HEK293 (cell line): ENCODE measurements around the gene KIZ.

ENCODE experiments used
- CTCF ChIA-PET: fragments of 350-600 bp; formaldehyde crosslinking; extraction: SDS; loops from one replicate; lab custom pipeline; 2021; ENCODE audit warnings: antibody characterized with exemption; lab: Yijun Ruan, JAX
- POLR2A ChIA-PET: fragments of 300-600 bp; formaldehyde crosslinking; extraction: SDS; loops from one replicate; lab custom pipeline; 2020; ENCODE audit warnings: antibody characterized with exemption, inconsistent platforms; lab: Yijun Ruan, JAX
- H3K27ac ChIP-seq: fragments of 200-500 bp; sonication (Bioruptor generic); 2 replicates; pipeline ENCODE4 v1.5.1; 2014; ENCODE audit warnings: low read depth, low read length, control low read depth, inconsistent platforms; ENCODE audit errors: extremely low read depth
- H3K36me3 ChIP-seq, 2 experiments: fragments of 200-500 bp in 1 of 2; sonication (Bioruptor generic) in 1 of 2; 1 replicate in 1 of 2; 2 replicates in 1 of 2; pipeline ENCODE4 v1.5.1; 2014 to 2017; ENCODE audit warnings: inconsistent platforms in 2 of 2, low read length in 2 of 2; ENCODE audit not compliant: control insufficient read depth in 2 of 2, insufficient read depth in 1 of 2
- H3K4me1 ChIP-seq: fragments of 200-500 bp; sonication (Bioruptor generic); 2 replicates; pipeline ENCODE4 v1.5.1; 2014; ENCODE audit warnings: mild to moderate bottlenecking, low read length, inconsistent platforms; ENCODE audit not compliant: control insufficient read depth, insufficient read depth
- H3K4me3 ChIP-seq: 2 replicates; pipeline ENCODE4 v1.5.1; 2011; ENCODE audit warnings: low read depth, mild to moderate bottlenecking, control low read depth, low read length, moderate library complexity
- H3K9me3 ChIP-seq: fragments of 200-500 bp; sonication (Bioruptor generic); 2 replicates; pipeline ENCODE4 v1.5.1; 2014; ENCODE audit warnings: low read depth, low read length, inconsistent platforms; ENCODE audit not compliant: control insufficient read depth, insufficient read depth
- GLIS1 ChIP-seq: fragments of 450-650 bp; formaldehyde crosslinking; IDR thresholded peaks from 2 replicates; pipeline ENCODE4 v1.5.1; 2016; ENCODE audit warnings: missing biosample characterization, missing genetic modification characterization
- IKZF3 ChIP-seq: fragments of 450-650 bp; IDR thresholded peaks from 2 replicates; pipeline ENCODE4 v1.5.0; 2018; ENCODE audit warnings: missing biosample characterization, mild to moderate bottlenecking, missing genetic modification characterization, moderate library complexity
- KLF16 ChIP-seq: fragments of 450-650 bp; formaldehyde crosslinking; IDR thresholded peaks from 2 replicates; pipeline ENCODE4 v1.5.1; 2017; ENCODE audit warnings: missing biosample characterization, missing genetic modification characterization
- PATZ1 ChIP-seq: fragments of 450-650 bp; formaldehyde crosslinking; IDR thresholded peaks from 2 replicates; pipeline ENCODE4 v1.5.1; 2016; ENCODE audit warnings: missing biosample characterization, missing genetic modification characterization
- PRDM6 ChIP-seq: fragments of 450-650 bp; formaldehyde crosslinking; IDR thresholded peaks from 2 replicates; pipeline ENCODE4 v1.5.1; 2017; ENCODE audit warnings: missing biosample characterization, missing genetic modification characterization
- SETDB1 ChIP-seq: IDR thresholded peaks from one replicate; pipeline ENCODE4 v1.6.1; 2017; ENCODE audit warnings: mild to moderate bottlenecking, low read length, moderate library complexity, mixed read lengths; ENCODE audit not compliant: insufficient read length
- SP7 ChIP-seq: fragments of 450-650 bp; formaldehyde crosslinking; IDR thresholded peaks from 2 replicates; pipeline ENCODE4 v1.5.1; 2016; ENCODE audit warnings: missing biosample characterization, missing genetic modification characterization
- YY2 ChIP-seq: fragments of 450-650 bp; formaldehyde crosslinking; IDR thresholded peaks from 2 replicates; pipeline ENCODE4 v1.5.1; 2016; ENCODE audit warnings: missing biosample characterization, missing genetic modification characterization
- ZBTB20 ChIP-seq: fragments of 450-650 bp; formaldehyde crosslinking; IDR thresholded peaks from 2 replicates; pipeline ENCODE4 v1.5.1; 2016; ENCODE audit warnings: missing biosample characterization, missing genetic modification characterization
- ZFP3 ChIP-seq: fragments of 450-650 bp; formaldehyde crosslinking; IDR thresholded peaks from 2 replicates; pipeline ENCODE4 v1.5.1; 2016; ENCODE audit warnings: low read depth, missing biosample characterization, missing genetic modification characterization
- ZNF140 ChIP-seq: fragments of 450-650 bp; formaldehyde crosslinking; IDR thresholded peaks from 2 replicates; pipeline ENCODE4 v1.5.1; 2016; ENCODE audit warnings: missing biosample characterization, missing genetic modification characterization
- ZNF211 ChIP-seq: fragments of 450-650 bp; formaldehyde crosslinking; IDR thresholded peaks from 2 replicates; pipeline ENCODE4 v1.5.1; 2016; ENCODE audit warnings: low read depth, missing biosample characterization, missing genetic modification characterization
- ZNF223 ChIP-seq: fragments of 450-650 bp; formaldehyde crosslinking; IDR thresholded peaks from 2 replicates; pipeline ENCODE4 v1.5.1; 2016; ENCODE audit warnings: missing biosample characterization, missing genetic modification characterization
- ZNF24 ChIP-seq: fragments of 450-650 bp; formaldehyde crosslinking; IDR thresholded peaks from 2 replicates; pipeline ENCODE4 v1.5.1; 2016; ENCODE audit warnings: missing biosample characterization, missing genetic modification characterization
- ZNF366 ChIP-seq: fragments of 450-650 bp; formaldehyde crosslinking; conservative IDR thresholded peaks from 2 replicates; pipeline ENCODE4 v1.5.1; 2016; ENCODE audit warnings: missing biosample characterization, missing genetic modification characterization
- ZNF501 ChIP-seq: fragments of 450-650 bp; formaldehyde crosslinking; IDR thresholded peaks from 2 replicates; pipeline ENCODE4 v1.5.1; 2016; ENCODE audit warnings: missing biosample characterization, missing genetic modification characterization
- ZNF510 ChIP-seq: fragments of 450-650 bp; formaldehyde crosslinking; IDR thresholded peaks from 2 replicates; pipeline ENCODE4 v1.5.1; 2018; ENCODE audit warnings: mild to moderate bottlenecking, missing genetic modification characterization, missing biosample characterization; ENCODE audit not compliant: insufficient replicate concordance
- ZNF560 ChIP-seq: fragments of 450-650 bp; formaldehyde crosslinking; IDR thresholded peaks from 2 replicates; pipeline ENCODE4 v1.5.1; 2017; ENCODE audit warnings: missing biosample characterization, missing genetic modification characterization, borderline replicate concordance
- ZNF561 ChIP-seq: fragments of 450-650 bp; IDR thresholded peaks from 2 replicates; pipeline ENCODE4 v1.5.1; 2018; ENCODE audit warnings: missing biosample characterization, missing genetic modification characterization, borderline replicate concordance
- ZNF571 ChIP-seq: fragments of 450-650 bp; formaldehyde crosslinking; IDR thresholded peaks from 2 replicates; pipeline ENCODE4 v1.5.0; 2017; ENCODE audit warnings: missing biosample characterization, missing genetic modification characterization
- ZNF621 ChIP-seq: fragments of 450-650 bp; formaldehyde crosslinking; IDR thresholded peaks from 2 replicates; pipeline ENCODE4 v1.5.1; 2017; ENCODE audit warnings: missing biosample characterization, missing genetic modification characterization
- ZNF701 ChIP-seq: fragments of 450-650 bp; formaldehyde crosslinking; IDR thresholded peaks from 2 replicates; pipeline ENCODE4 v1.5.1; 2016; ENCODE audit warnings: missing biosample characterization, missing genetic modification characterization
- ZNF776 ChIP-seq: fragments of 450-650 bp; formaldehyde crosslinking; IDR thresholded peaks from 2 replicates; pipeline ENCODE4 v1.5.0; 2017; ENCODE audit warnings: missing biosample characterization, missing genetic modification characterization, borderline replicate concordance

KIZ gene

GRCh38 chr20:21278829-21279228, 152.9 kb downstream of the KIZ start:
- POLR2A ChIA-PET, result no interaction called here
- CTCF ChIA-PET, result interaction anchor here (0.7 kb wide), 1 partner anchor 21 kb away, joined by 4 read pairs; no protein-coding TSS in a partner anchor

GRCh38 chr20:21279706-21280521, 154.0 kb downstream of the KIZ start:
- H3K9me3 ChIP-seq, result no peaks in the 10 kb centered on the region
- no peak for TF ChIP-seq ZNF140 (tag by site-specific recombination)
- no peak for TF ChIP-seq GLIS1
- TF ChIP-seq ZNF560, result no peak
- TF ChIP-seq ZNF701, result no peak
- no peak for TF ChIP-seq PRDM6 (tag by site-specific recombination)
- no peak for TF ChIP-seq ZNF366 (tag by site-specific recombination)
- no peak for TF ChIP-seq ZNF571
- TF ChIP-seq ZNF223, result no peak
- TF ChIP-seq SETDB1, result no peak
- no peak for TF ChIP-seq YY2 (tag by site-specific recombination)
- no peak for TF ChIP-seq ZNF510 (tag by site-specific recombination)
- TF ChIP-seq ZNF24 (tag by site-specific recombination), result no peak
- TF ChIP-seq PATZ1 (tag by site-specific recombination), result no peak
- TF ChIP-seq ZNF211 (tag by site-specific recombination), result no peak
- TF ChIP-seq ZNF776 (tag by site-specific recombination), result no peak
- TF ChIP-seq, all 188 proteins: peak for 0
- Histone ChIP-seq H3K27ac (no peak overlapping the region), H3K4me1 (no peaks in the 10 kb centered on the region), H3K36me3 (no peaks in the 10 kb centered on the region), H3K4me3 (no peak overlapping the region)
- ChIA-PET CTCF (interaction anchor here (0.6 kb wide), 1 partner anchor 166 kb away, joined by 3 read pairs; no protein-coding TSS in a partner anchor), POLR2A (no interaction called here)

More at GRCh38 chr20:21278829-21279228, 152.9 kb downstream of the KIZ start:
- Histone ChIP-seq H3K9me3 (no peaks in the 10 kb centered on the region), H3K4me1 (no peaks in the 10 kb centered on the region), H3K36me3 (no peaks in the 10 kb centered on the region), H3K27ac (no peak overlapping the region), H3K4me3 (no peak overlapping the region)
- no peak for TF ChIP-seq ZBTB20 (tag by site-specific recombination)
- no peak for TF ChIP-seq ZNF223
- TF ChIP-seq IKZF3 (tag by site-specific recombination), result no peak
- TF ChIP-seq SP7 (tag by site-specific recombination), result no peak
- TF ChIP-seq ZNF621 (tag by site-specific recombination), result no peak
- TF ChIP-seq ZNF561 (tag by site-specific recombination), result no peak
- TF ChIP-seq KLF16 (tag by site-specific recombination), result no peak
- TF ChIP-seq ZNF501 (tag by site-specific recombination), result no peak
- no peak for TF ChIP-seq ZFP3 (tag by site-specific recombination)
